Osteocyte (in vitro differentiated cells): ENCODE measurements around the gene FNBP1L. TPM values are rescaled to one million over a fixed set of nuclear protein-coding genes. Genes with fewer than 3 reads are reported as not detected.
A peak's percentile ranks its signal among the peaks of the same experiment; 100 is the strongest.
"Not testable (repeated sequence)": the region's sequence is repeated elsewhere in the genome, so short reads cannot be mapped to it uniquely, and the experiment has no call there.

Experiments
- DNase-seq: peaks from one replicate; pipeline ENCODE4 v3.0.0; 2021; ENCODE audit warnings: mixed read lengths; ENCODE audit not compliant: unreplicated experiment; ENCODE audit errors: extremely low spot score
- H3K27ac Mint-ChIP-seq: one replicate; pipeline ENCODE4 v1.8.0; 2021; ENCODE audit warnings: mild to moderate bottlenecking, mixed read lengths; ENCODE audit not compliant: unreplicated experiment
- H3K27me3 Mint-ChIP-seq: one replicate; pipeline ENCODE4 v1.8.0; 2021; ENCODE audit warnings: mixed read lengths; ENCODE audit not compliant: unreplicated experiment
- H3K36me3 Mint-ChIP-seq: one replicate; pipeline ENCODE4 v1.8.0; 2021; ENCODE audit warnings: mixed read lengths; ENCODE audit not compliant: unreplicated experiment
- H3K4me1 Mint-ChIP-seq: one replicate; pipeline ENCODE4 v1.8.0; 2021; ENCODE audit warnings: mixed read lengths; ENCODE audit not compliant: unreplicated experiment
- H3K4me3 Mint-ChIP-seq: one replicate; pipeline ENCODE4 v1.8.0; 2021; ENCODE audit warnings: mild to moderate bottlenecking, moderate library complexity, mixed read lengths; ENCODE audit not compliant: unreplicated experiment
- H3K9me3 Mint-ChIP-seq: one replicate; pipeline ENCODE4 v1.8.0; 2021; ENCODE audit warnings: mixed read lengths; ENCODE audit not compliant: unreplicated experiment
- CTCF ChIP-seq: fragments of 200-600 bp; sonication (generic); IDR thresholded peaks from 2 replicates; pipeline ENCODE4 v1.5.0; 2021; ENCODE audit warnings: antibody characterized with exemption, mild to moderate bottlenecking, moderate library complexity
- total RNA-seq: library from RNA; stranded (reverse); gene quantifications from 2 replicates; pipeline ENCODE4 v1.2.1, GENCODE V29; 2021

The FNBP1L gene
- total RNA-seq, 1 donor from 2014 or later: 63.3 TPM

GRCh38 chr1:93585059-93585966, 137.4 kb downstream of the FNBP1L start:
- Mint-ChIP-seq H3K27me3 (no peaks in the 10 kb centered on the region), H3K4me1 (peaks cover 37% of the 10 kb centered on the region), H3K27ac (peak overlapping the region; percentile 13), H3K36me3 (peaks cover 27% of the 10 kb centered on the region), H3K9me3 (no peaks in the 10 kb centered on the region), H3K4me3 (no peak overlapping the region)
- no peak for TF ChIP-seq CTCF
- DNase-seq: no peak

- H3K4me1 Mint-ChIP-seq: peaks cover 52% of the 10 kb centered on the region
- DNase-seq: no peak
- no peak overlapping the region for H3K4me3 Mint-ChIP-seq
- H3K9me3 Mint-ChIP-seq: no peaks in the 10 kb centered on the region
- TF ChIP-seq CTCF: no peak
- H3K27ac Mint-ChIP-seq: no peak overlapping the region
- peaks cover 29% of the 10 kb centered on the region for H3K36me3 Mint-ChIP-seq
- no peaks in the 10 kb centered on the region for H3K27me3 Mint-ChIP-seq
These were observed 139.4 kb downstream of the FNBP1L start for GRCh38 chr1:93587354-93587753.

- Mint-ChIP-seq H3K27ac (no peak overlapping the region), H3K4me3 (no peak overlapping the region), H3K4me1 (peaks cover 47% of the 10 kb centered on the region), H3K9me3 (no peaks in the 10 kb centered on the region), H3K27me3 (no peaks in the 10 kb centered on the region), H3K36me3 (peaks cover 25% of the 10 kb centered on the region)
- TF ChIP-seq CTCF: no peak
- DNase-seq: no peak
These were observed 140.3 kb downstream of the FNBP1L start for GRCh38 chr1:93588206-93588605.

GRCh38 chr1:93588955-93589354, 141.0 kb downstream of the FNBP1L start:
- no peaks in the 10 kb centered on the region for H3K27me3 Mint-ChIP-seq
- H3K4me1 Mint-ChIP-seq: peaks cover 50% of the 10 kb centered on the region
- DNase-seq: no peak
- H3K9me3 Mint-ChIP-seq: no peaks in the 10 kb centered on the region
- no peak overlapping the region for H3K27ac Mint-ChIP-seq
- peaks cover 24% of the 10 kb centered on the region for H3K36me3 Mint-ChIP-seq
- no peak for TF ChIP-seq CTCF
- H3K4me3 Mint-ChIP-seq: no peak overlapping the region

- not testable (repeated sequence) for DNase-seq, H3K27me3 Mint-ChIP-seq, H3K27ac Mint-ChIP-seq, H3K9me3 Mint-ChIP-seq, H3K4me3 Mint-ChIP-seq
- H3K36me3 Mint-ChIP-seq: peaks cover 23% of the 10 kb centered on the region
- peaks cover 51% of the 10 kb centered on the region for H3K4me1 Mint-ChIP-seq
These were observed 143.4 kb downstream of the FNBP1L start for GRCh38 chr1:93591291-93591675.
